ENCODE data around the gene MAP4K1. TPM values are rescaled to one million over a fixed set of nuclear protein-coding genes. Genes with fewer than 3 reads are reported as not detected.

The MAP4K1 gene
- total RNA-seq: 1 to 10 TPM; 2.0 to 2.9 TPM

DNA sequence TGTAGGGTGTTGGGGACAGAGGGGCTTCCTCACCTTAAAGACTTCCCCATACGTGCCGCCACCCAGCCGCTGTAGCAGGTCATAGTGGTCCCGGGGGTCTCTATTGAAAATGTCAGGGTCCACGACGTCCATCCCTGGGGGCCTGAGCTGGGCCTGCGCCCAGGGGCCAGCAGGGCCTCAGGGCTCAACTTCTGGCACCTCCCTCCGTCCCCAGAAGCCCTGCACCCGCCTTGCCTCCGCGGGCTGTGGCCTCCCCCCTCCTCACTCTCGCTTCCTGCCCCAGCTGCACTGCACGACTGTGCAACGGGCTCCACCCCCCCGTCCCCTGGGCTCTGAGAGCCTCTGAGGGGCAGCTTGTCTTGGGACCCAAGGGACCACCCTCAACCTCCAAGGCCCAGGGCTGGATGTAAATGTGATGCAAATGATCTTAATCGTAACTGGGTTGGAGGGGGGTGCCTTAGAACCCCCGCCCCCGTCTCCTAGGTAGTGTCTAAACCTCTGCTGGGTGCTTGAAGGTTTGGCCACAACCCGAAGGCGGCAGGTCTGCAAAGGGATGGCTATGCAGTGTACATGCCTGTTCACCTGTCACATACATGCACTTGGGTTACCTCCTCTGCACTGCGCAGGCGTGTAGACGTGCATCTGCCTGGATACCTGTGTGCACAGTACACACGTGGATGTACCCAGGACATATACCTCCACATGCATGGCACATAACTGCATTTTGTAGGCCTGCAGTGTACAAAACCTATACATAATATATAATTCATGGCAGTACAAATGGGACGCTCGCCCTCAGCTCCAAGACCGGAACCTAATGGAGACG is at the start of gene MAP4K1:
Gene MAP4K1, minus strand, starts transcription at position 190 of the 826 bp plus-strand sequence. Its CDS starts 58 bp downstream, at position 132.
- H3K27me3 ChIP-seq: no peaks in the 10 kb centered on the region
- H3K9me3 ChIP-seq: no peaks in the 10 kb centered on the region
- intact Hi-C loops (cut with DNase I): loop anchor here (10.0 kb wide), 1 partner anchor 223 kb away; no protein-coding TSS in a partner anchor
- peak within 1 kb of the TSS; percentile 12 to 24 for H3K4me3 ChIP-seq
- ATAC-seq (no peak), DNase-seq (peak; percentile 27 to 44 (median 34))
- peaks cover 0 to 3% of the 10 kb centered on the region in 2 donors for H3K36me3 ChIP-seq (replicated peaks in 1 of 2; ENCODE audit: insufficient read depth in 1 of 2, low read depth in 2 of 2)
- 32 to 76% methylated on average over 5 to 28 of the region's 28 CpGs for WGBS, 2 donors
- TF ChIP-seq, protein P1, sequence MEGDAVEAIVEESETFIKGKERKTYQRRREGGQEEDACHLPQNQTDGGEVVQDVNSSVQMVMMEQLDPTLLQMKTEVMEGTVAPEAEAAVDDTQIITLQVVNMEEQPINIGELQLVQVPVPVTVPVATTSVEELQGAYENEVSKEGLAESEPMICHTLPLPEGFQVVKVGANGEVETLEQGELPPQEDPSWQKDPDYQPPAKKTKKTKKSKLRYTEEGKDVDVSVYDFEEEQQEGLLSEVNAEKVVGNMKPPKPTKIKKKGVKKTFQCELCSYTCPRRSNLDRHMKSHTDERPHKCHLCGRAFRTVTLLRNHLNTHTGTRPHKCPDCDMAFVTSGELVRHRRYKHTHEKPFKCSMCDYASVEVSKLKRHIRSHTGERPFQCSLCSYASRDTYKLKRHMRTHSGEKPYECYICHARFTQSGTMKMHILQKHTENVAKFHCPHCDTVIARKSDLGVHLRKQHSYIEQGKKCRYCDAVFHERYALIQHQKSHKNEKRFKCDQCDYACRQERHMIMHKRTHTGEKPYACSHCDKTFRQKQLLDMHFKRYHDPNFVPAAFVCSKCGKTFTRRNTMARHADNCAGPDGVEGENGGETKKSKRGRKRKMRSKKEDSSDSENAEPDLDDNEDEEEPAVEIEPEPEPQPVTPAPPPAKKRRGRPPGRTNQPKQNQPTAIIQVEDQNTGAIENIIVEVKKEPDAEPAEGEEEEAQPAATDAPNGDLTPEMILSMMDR (IDR thresholded peaks at IDR 0.05): no peak
- TF ChIP-seq POLR2A (IDR thresholded peaks at IDR 0.05): no peak
- peak within 1 kb of the TSS in 3 of 4 donors; percentile 59 to 78 (median 76) for H3K27ac ChIP-seq
- peaks cover 17% of the 10 kb centered on the region for H3K4me1 ChIP-seq

GRCh38 chr19:38666663-38667511 is 49.1 kb upstream of the MAP4K1 start:
- intact Hi-C loops (cut with DNase I): no loop called here
- peak; percentile 82 for ATAC-seq
- WGBS, 2 donors: 13 to 16% methylated on average over 10 of the region's 10 CpGs
- no peaks in the 10 kb centered on the region for H3K36me3 ChIP-seq (replicated peaks in 1 of 2; ENCODE audit: insufficient read depth in 1 of 2, low read depth in 2 of 2)
- H3K4me1 ChIP-seq: peaks cover 100% of the 10 kb centered on the region
- no peak overlapping the region for H3K4me3 ChIP-seq
- no peaks in the 10 kb centered on the region for H3K27me3 ChIP-seq
- DNase-seq: peak; percentile 80 to 89 (median 86)
- peak overlapping the region; percentile 84 to 98 (median 94) for H3K27ac ChIP-seq
- no peaks in the 10 kb centered on the region for H3K9me3 ChIP-seq
- TF ChIP-seq, protein P1 (IDR thresholded peaks at IDR 0.05): peak in 2 of 7 experiments; percentile 2 to 16
- TF ChIP-seq POLR2A (IDR thresholded peaks at IDR 0.05): peak in 1 of 3 donors; percentile 34

DNA sequence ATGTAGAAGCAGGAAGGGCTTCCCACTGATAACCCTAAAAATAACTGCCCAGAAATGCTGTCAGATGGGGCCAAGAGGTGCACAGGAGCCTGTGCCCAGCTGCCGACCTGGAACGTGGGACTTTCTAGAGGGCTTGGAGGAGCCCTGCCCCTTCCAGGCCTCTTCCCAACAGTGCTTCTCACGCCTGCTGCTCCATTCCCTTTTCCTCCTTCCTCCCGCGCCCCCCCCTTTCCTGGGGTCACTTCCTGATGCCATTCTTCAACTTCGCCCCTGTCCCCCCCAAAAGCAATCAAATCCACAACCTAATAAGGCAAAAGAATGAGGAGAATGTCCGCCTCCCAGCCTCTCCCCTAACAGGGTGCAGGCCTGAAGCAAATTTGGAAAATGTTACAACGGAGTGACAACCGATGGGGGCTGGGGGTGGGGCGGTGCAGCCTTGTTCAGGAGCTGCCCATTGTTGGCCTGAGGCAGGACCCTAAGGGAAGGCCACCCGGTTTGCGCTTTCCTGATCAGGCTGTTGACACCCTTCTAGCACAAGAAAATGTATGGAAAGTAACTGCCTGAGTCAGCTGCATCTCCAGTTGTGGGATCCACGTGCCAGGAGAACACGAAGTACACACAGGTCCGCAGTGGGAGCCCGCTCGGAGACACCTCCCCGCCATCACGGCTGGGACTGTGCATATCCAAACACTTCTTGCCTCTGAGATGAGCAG is 48.4 kb upstream of the MAP4K1 start:
- DNase-seq (peak; percentile 43 to 79 (median 73)), ATAC-seq (peak; percentile 52)
- Histone ChIP-seq H3K4me1 (peaks cover 100% of the 10 kb centered on the region), H3K9me3 (no peaks in the 10 kb centered on the region), H3K4me3 (no peak overlapping the region), H3K27ac (peak overlapping the region; percentile 84 to 98 (median 94)), H3K27me3 (no peaks in the 10 kb centered on the region), H3K36me3 (replicated peaks in 1 of 2; ENCODE audit: insufficient read depth in 1 of 2, low read depth in 2 of 2) (no peaks in the 10 kb centered on the region)
- 49 to 59% methylated on average over 13 to 19 of the region's 19 CpGs for WGBS, 2 donors
- peak in 2 of 3 donors; percentile 58 to 66 for TF ChIP-seq POLR2A (IDR thresholded peaks at IDR 0.05)
- TF ChIP-seq, protein P1 (IDR thresholded peaks at IDR 0.05): no peak
- intact Hi-C loops (cut with DNase I): no loop called here

- DNase-seq (no peak), ATAC-seq (no peak)
- no peaks in the 10 kb centered on the region for H3K27me3 ChIP-seq
- peaks cover 100% of the 10 kb centered on the region for H3K4me1 ChIP-seq
- intact Hi-C loops (cut with DNase I): no loop called here
- no peaks in the 10 kb centered on the region for H3K9me3 ChIP-seq
- no peaks in the 10 kb centered on the region for H3K36me3 ChIP-seq (replicated peaks in 1 of 2; ENCODE audit: insufficient read depth in 1 of 2, low read depth in 2 of 2)
- 71 to 76% methylated on average over 5 to 13 of the region's 13 CpGs for WGBS, 2 donors
- H3K4me3 ChIP-seq: no peak overlapping the region
- peak overlapping the region; percentile 84 to 98 (median 94) for H3K27ac ChIP-seq
- no peak for TF ChIP-seq POLR2A (IDR thresholded peaks at IDR 0.05)
- TF ChIP-seq, protein P1 (IDR thresholded peaks at IDR 0.05): no peak
These were observed 47.6 kb upstream of the MAP4K1 start for GRCh38 chr19:38665219-38665931.

Data from body of pancreas (tissue), 4 donors.